ENCODE results near the gene ODAD3.
A peak's percentile ranks its signal among the peaks of the same experiment; 100 is the strongest.

DNA sequence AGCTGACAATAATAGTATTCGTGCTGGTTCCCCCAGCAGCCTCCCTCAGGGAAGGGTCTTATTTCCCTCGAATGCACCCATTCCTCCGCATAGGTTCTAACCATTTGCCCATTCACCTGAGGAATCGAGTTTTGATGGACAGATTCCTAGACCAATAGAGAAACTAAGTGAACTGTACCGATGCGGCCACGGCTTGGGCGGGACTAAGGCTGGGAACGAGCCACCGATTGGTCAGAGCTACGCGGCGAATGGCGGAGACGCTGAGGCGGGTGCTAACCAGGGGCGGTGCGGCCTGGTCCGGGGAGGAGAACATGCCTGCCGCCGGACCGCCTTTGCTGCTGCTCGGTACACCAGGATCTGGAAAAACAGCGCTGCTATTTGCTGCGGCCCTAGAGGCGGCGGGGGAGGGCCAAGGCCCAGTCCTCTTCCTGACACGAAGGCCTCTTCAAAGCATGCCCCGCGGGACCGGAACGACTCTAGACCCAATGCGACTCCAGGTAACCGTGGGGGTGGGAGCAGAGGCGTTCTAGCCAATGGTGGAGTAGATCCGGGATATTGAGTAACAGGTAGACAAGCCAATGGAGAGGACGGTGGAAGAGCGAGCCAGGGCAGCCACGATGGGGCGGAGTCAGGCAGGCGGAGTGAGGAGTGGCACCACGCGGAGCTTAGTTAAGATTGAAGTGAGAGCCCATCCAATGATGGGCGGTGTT lies 60.3 kb downstream of the ODAD3 start, which contains the start of gene SWSAP1:
- TF ChIP-seq POLR2A (IDR thresholded peaks at IDR 0.05; ENCODE audit: borderline replicate concordance, extremely low read depth, insufficient read depth, insufficient read length): peak; percentile 50
- no peak for TF ChIP-seq EZH2 (IDR thresholded peaks at IDR 0.05)
- TF ChIP-seq, protein P1, sequence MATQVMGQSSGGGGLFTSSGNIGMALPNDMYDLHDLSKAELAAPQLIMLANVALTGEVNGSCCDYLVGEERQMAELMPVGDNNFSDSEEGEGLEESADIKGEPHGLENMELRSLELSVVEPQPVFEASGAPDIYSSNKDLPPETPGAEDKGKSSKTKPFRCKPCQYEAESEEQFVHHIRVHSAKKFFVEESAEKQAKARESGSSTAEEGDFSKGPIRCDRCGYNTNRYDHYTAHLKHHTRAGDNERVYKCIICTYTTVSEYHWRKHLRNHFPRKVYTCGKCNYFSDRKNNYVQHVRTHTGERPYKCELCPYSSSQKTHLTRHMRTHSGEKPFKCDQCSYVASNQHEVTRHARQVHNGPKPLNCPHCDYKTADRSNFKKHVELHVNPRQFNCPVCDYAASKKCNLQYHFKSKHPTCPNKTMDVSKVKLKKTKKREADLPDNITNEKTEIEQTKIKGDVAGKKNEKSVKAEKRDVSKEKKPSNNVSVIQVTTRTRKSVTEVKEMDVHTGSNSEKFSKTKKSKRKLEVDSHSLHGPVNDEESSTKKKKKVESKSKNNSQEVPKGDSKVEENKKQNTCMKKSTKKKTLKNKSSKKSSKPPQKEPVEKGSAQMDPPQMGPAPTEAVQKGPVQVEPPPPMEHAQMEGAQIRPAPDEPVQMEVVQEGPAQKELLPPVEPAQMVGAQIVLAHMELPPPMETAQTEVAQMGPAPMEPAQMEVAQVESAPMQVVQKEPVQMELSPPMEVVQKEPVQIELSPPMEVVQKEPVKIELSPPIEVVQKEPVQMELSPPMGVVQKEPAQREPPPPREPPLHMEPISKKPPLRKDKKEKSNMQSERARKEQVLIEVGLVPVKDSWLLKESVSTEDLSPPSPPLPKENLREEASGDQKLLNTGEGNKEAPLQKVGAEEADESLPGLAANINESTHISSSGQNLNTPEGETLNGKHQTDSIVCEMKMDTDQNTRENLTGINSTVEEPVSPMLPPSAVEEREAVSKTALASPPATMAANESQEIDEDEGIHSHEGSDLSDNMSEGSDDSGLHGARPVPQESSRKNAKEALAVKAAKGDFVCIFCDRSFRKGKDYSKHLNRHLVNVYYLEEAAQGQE (IDR thresholded peaks at IDR 0.05; ENCODE audit: low read depth): no peak
- peak; percentile 68 for TF ChIP-seq POLR2AphosphoS5 (IDR thresholded peaks at IDR 0.05; ENCODE audit: low read depth, low read length)
- TF ChIP-seq, protein P2, sequence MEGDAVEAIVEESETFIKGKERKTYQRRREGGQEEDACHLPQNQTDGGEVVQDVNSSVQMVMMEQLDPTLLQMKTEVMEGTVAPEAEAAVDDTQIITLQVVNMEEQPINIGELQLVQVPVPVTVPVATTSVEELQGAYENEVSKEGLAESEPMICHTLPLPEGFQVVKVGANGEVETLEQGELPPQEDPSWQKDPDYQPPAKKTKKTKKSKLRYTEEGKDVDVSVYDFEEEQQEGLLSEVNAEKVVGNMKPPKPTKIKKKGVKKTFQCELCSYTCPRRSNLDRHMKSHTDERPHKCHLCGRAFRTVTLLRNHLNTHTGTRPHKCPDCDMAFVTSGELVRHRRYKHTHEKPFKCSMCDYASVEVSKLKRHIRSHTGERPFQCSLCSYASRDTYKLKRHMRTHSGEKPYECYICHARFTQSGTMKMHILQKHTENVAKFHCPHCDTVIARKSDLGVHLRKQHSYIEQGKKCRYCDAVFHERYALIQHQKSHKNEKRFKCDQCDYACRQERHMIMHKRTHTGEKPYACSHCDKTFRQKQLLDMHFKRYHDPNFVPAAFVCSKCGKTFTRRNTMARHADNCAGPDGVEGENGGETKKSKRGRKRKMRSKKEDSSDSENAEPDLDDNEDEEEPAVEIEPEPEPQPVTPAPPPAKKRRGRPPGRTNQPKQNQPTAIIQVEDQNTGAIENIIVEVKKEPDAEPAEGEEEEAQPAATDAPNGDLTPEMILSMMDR (IDR thresholded peaks at IDR 0.05 in 2 of 3, conservative IDR thresholded peaks at IDR 0.05 in 1 of 3; ENCODE audit: borderline replicate concordance in 1 of 3, insufficient read depth in 1 of 3, low read depth in 2 of 3, low read length in 2 of 3): no peak
- TF ChIP-seq RAD21 (IDR thresholded peaks at IDR 0.05; ENCODE audit: low read depth): no peak
- TF ChIP-seq, protein P3, sequence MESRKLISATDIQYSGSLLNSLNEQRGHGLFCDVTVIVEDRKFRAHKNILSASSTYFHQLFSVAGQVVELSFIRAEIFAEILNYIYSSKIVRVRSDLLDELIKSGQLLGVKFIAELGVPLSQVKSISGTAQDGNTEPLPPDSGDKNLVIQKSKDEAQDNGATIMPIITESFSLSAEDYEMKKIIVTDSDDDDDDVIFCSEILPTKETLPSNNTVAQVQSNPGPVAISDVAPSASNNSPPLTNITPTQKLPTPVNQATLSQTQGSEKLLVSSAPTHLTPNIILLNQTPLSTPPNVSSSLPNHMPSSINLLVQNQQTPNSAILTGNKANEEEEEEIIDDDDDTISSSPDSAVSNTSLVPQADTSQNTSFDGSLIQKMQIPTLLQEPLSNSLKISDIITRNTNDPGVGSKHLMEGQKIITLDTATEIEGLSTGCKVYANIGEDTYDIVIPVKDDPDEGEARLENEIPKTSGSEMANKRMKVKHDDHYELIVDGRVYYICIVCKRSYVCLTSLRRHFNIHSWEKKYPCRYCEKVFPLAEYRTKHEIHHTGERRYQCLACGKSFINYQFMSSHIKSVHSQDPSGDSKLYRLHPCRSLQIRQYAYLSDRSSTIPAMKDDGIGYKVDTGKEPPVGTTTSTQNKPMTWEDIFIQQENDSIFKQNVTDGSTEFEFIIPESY (IDR thresholded peaks at IDR 0.05; ENCODE audit: extremely low read depth, insufficient replicate concordance, low read length): no peak
- TF ChIP-seq, protein P4, sequence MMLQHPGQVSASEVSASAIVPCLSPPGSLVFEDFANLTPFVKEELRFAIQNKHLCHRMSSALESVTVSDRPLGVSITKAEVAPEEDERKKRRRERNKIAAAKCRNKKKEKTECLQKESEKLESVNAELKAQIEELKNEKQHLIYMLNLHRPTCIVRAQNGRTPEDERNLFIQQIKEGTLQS (IDR thresholded peaks at IDR 0.05): no peak
- no peak for TF ChIP-seq CBX3 (IDR thresholded peaks at IDR 0.05; ENCODE audit: low read depth)
- TF ChIP-seq YY1 (IDR thresholded peaks at IDR 0.05; ENCODE audit: extremely low read depth, insufficient replicate concordance, low read depth, low read length): no peak
